Skeletal muscle satellite cell (primary cell): ENCODE data around the gene DNAL4.

ENCODE experiments used
- H3K27me3 ChIP-seq: 2 replicates; pipeline ENCODE4 v1.7.0; 2013; ENCODE audit warnings: low read length; ENCODE audit not compliant: control insufficient read depth, insufficient read depth
- H3K36me3 ChIP-seq: 2 replicates; pipeline ENCODE4 v1.7.0; 2013; ENCODE audit warnings: mild to moderate bottlenecking, control low read depth, low read length; ENCODE audit not compliant: insufficient read depth
- H3K4me1 ChIP-seq: 2 replicates; pipeline ENCODE4 v1.7.0; 2013; ENCODE audit warnings: low read length; ENCODE audit not compliant: control insufficient read depth, insufficient read depth
- H3K4me2 ChIP-seq: 2 replicates; pipeline ENCODE4 v1.7.0; 2013; ENCODE audit warnings: mild to moderate bottlenecking, low read length
- H3K4me3 ChIP-seq: 2 replicates; pipeline ENCODE4 v1.7.0; 2013; ENCODE audit warnings: low read length
- H3K9ac ChIP-seq: 2 replicates; pipeline ENCODE4 v1.7.0; 2013; ENCODE audit warnings: mild to moderate bottlenecking, low read depth, low read length, moderate library complexity
- H3K9me3 ChIP-seq: replicated peaks from 2 replicates; pipeline ENCODE4 v1.7.0; 2013; ENCODE audit warnings: mild to moderate bottlenecking, control low read depth, low read length

DNAL4 gene

GRCh38 chr22:38796262-38796957 is 2.5 kb upstream of the DNAL4 start:
- H3K4me2 ChIP-seq = no peak overlapping the region
- H3K4me3 ChIP-seq = no peak overlapping the region
- H3K27me3 ChIP-seq = peaks cover 42% of the 10 kb centered on the region
- H3K9me3 ChIP-seq = no peaks in the 10 kb centered on the region
- H3K36me3 ChIP-seq = no peaks in the 10 kb centered on the region
- H3K9ac ChIP-seq = no peak overlapping the region
- H3K4me1 ChIP-seq = peaks cover 11% of the 10 kb centered on the region

- no peaks in the 10 kb centered on the region for H3K9me3 ChIP-seq
- no peak overlapping the region for H3K4me2 ChIP-seq
- H3K9ac ChIP-seq = no peak overlapping the region
- peaks cover 1% of the 10 kb centered on the region for H3K36me3 ChIP-seq
- peaks cover 11% of the 10 kb centered on the region for H3K4me1 ChIP-seq
- no peak overlapping the region for H3K4me3 ChIP-seq
- H3K27me3 ChIP-seq = peaks cover 35% of the 10 kb centered on the region
Observed at GRCh38 chr22:38795569-38795968, 1.6 kb upstream of the DNAL4 start.

- peaks cover 20% of the 10 kb centered on the region for H3K4me1 ChIP-seq
- peak overlapping the region; percentile 84 for H3K9ac ChIP-seq
- H3K4me3 ChIP-seq = peak overlapping the region; percentile 82
Observed at GRCh38 chr22:38793317-38793716, 626 bp downstream of the DNAL4 start.

GRCh38 chr22:38792833-38793232 is 1.1 kb downstream of the DNAL4 start:
- Histone ChIP-seq H3K4me2 (peak overlapping the region; percentile 94), H3K4me3 (peak overlapping the region; percentile 82), H3K9me3 (no peaks in the 10 kb centered on the region), H3K9ac (peak overlapping the region; percentile 84), H3K4me1 (peaks cover 25% of the 10 kb centered on the region), H3K36me3 (peaks cover 6% of the 10 kb centered on the region), H3K27me3 (peaks cover 15% of the 10 kb centered on the region)

More at GRCh38 chr22:38793317-38793716, 626 bp downstream of the DNAL4 start:
- Histone ChIP-seq H3K27me3 (peaks cover 20% of the 10 kb centered on the region), H3K36me3 (peaks cover 6% of the 10 kb centered on the region), H3K4me2 (peak overlapping the region; percentile 94), H3K9me3 (no peaks in the 10 kb centered on the region)

GRCh38 chr22:38789606-38790005 is 4.3 kb downstream of the DNAL4 start:
- H3K4me3 ChIP-seq = no peak overlapping the region
- H3K36me3 ChIP-seq = peaks cover 6% of the 10 kb centered on the region
- H3K4me1 ChIP-seq = peaks cover 27% of the 10 kb centered on the region
- H3K9me3 ChIP-seq = no peaks in the 10 kb centered on the region
- H3K27me3 ChIP-seq = no peaks in the 10 kb centered on the region
- H3K4me2 ChIP-seq = no peak overlapping the region
- H3K9ac ChIP-seq = no peak overlapping the region

GRCh38 chr22:38788846-38789245 is 5.1 kb downstream of the DNAL4 start:
- no peak overlapping the region for H3K4me3 ChIP-seq
- H3K9ac ChIP-seq = peak overlapping the region; percentile 15
- H3K36me3 ChIP-seq = peaks cover 6% of the 10 kb centered on the region
- H3K4me2 ChIP-seq = peak overlapping the region; percentile 39
- no peaks in the 10 kb centered on the region for H3K9me3 ChIP-seq
- H3K4me1 ChIP-seq = peaks cover 23% of the 10 kb centered on the region
- no peaks in the 10 kb centered on the region for H3K27me3 ChIP-seq

- Histone ChIP-seq H3K4me3 (no peak overlapping the region), H3K36me3 (peaks cover 6% of the 10 kb centered on the region), H3K27me3 (no peaks in the 10 kb centered on the region), H3K9ac (peak overlapping the region; percentile 23), H3K9me3 (no peaks in the 10 kb centered on the region), H3K4me2 (peak overlapping the region; percentile 39), H3K4me1 (peaks cover 23% of the 10 kb centered on the region)
Observed at GRCh38 chr22:38788021-38788816, 5.7 kb downstream of the DNAL4 start.

GRCh38 chr22:38786631-38787030 is 7.3 kb downstream of the DNAL4 start:
- Histone ChIP-seq H3K9ac (no peak overlapping the region), H3K27me3 (no peaks in the 10 kb centered on the region), H3K4me3 (no peak overlapping the region), H3K9me3 (no peaks in the 10 kb centered on the region), H3K4me1 (peaks cover 27% of the 10 kb centered on the region), H3K36me3 (peaks cover 6% of the 10 kb centered on the region), H3K4me2 (no peak overlapping the region)

GRCh38 chr22:38784856-38785255 is 9.1 kb downstream of the DNAL4 start:
- H3K36me3 ChIP-seq = peaks cover 7% of the 10 kb centered on the region
- H3K9ac ChIP-seq = no peak overlapping the region
- peaks cover 27% of the 10 kb centered on the region for H3K4me1 ChIP-seq
- H3K27me3 ChIP-seq = no peaks in the 10 kb centered on the region
- H3K9me3 ChIP-seq = no peaks in the 10 kb centered on the region
- no peak overlapping the region for H3K4me2 ChIP-seq
- H3K4me3 ChIP-seq = no peak overlapping the region

GRCh38 chr22:38784035-38784434 is 9.9 kb downstream of the DNAL4 start:
- Histone ChIP-seq H3K4me3 (no peak overlapping the region), H3K4me1 (peaks cover 25% of the 10 kb centered on the region), H3K9ac (no peak overlapping the region), H3K36me3 (peaks cover 7% of the 10 kb centered on the region), H3K4me2 (no peak overlapping the region), H3K9me3 (no peaks in the 10 kb centered on the region), H3K27me3 (no peaks in the 10 kb centered on the region)

- peaks cover 7% of the 10 kb centered on the region for H3K36me3 ChIP-seq
- H3K9ac ChIP-seq = no peak overlapping the region
- H3K4me3 ChIP-seq = no peak overlapping the region
- no peaks in the 10 kb centered on the region for H3K27me3 ChIP-seq
- no peak overlapping the region for H3K4me2 ChIP-seq
- H3K4me1 ChIP-seq = peaks cover 16% of the 10 kb centered on the region
- no peaks in the 10 kb centered on the region for H3K9me3 ChIP-seq
Observed at GRCh38 chr22:38783095-38783615, 10.8 kb downstream of the DNAL4 start.
